SIG-M5 treated with dmso at 0.1 percent for 504 hours (cell line): ENCODE data around the gene YAF2.
"Not testable (repeated sequence)": the region's sequence is repeated elsewhere in the genome, so short reads cannot be mapped to it uniquely, and the experiment has no call there.

Experiments
- DNase-seq: peaks from one replicate; lab custom pipeline; 2025; ENCODE audit not compliant: unreplicated experiment; lab: John Stamatoyannopoulos, UW

Gene YAF2

GRCh38 chr12:42255221-42255865 lies 17.3 kb upstream of the YAF2 start:
- no peak for DNase-seq

- DNase-seq: not testable (repeated sequence)
These were observed 14.6 kb upstream of the YAF2 start for GRCh38 chr12:42252645-42253044.

- DNase-seq: not testable (repeated sequence)
These were observed 11.0 kb upstream of the YAF2 start for GRCh38 chr12:42249033-42249432.

GRCh38 chr12:42240131-42240750 lies 2.2 kb upstream of the YAF2 start:
- no peak for DNase-seq

- no peak for DNase-seq
These were observed 202 bp downstream of the YAF2 start for GRCh38 chr12:42237853-42238239.

GRCh38 chr12:42237052-42237852 lies 796 bp downstream of the YAF2 start:
- peak; percentile 80 for DNase-seq

GRCh38 chr12:42236017-42236416 lies 2.0 kb downstream of the YAF2 start:
- no peak for DNase-seq

- no peak for DNase-seq
These were observed 2.6 kb downstream of the YAF2 start for GRCh38 chr12:42235426-42235825.

GRCh38 chr12:42234970-42235369 lies 3.1 kb downstream of the YAF2 start:
- no peak for DNase-seq

- DNase-seq: not testable (repeated sequence)
These were observed 10.5 kb downstream of the YAF2 start for GRCh38 chr12:42227525-42227924.

- not testable (repeated sequence) for DNase-seq
These were observed 13.5 kb downstream of the YAF2 start for GRCh38 chr12:42224501-42224900.

- no peak for DNase-seq
These were observed 15.3 kb downstream of the YAF2 start for GRCh38 chr12:42222724-42223123.

- no peak for DNase-seq
These were observed 16.3 kb downstream of the YAF2 start for GRCh38 chr12:42221726-42222125.

GRCh38 chr12:42217656-42218055 lies 20.4 kb downstream of the YAF2 start:
- DNase-seq: no peak

- DNase-seq: no peak
These were observed 21.3 kb downstream of the YAF2 start for GRCh38 chr12:42216737-42217136.

GRCh38 chr12:42215759-42216158 lies 22.3 kb downstream of the YAF2 start:
- not testable (repeated sequence) for DNase-seq

GRCh38 chr12:42213954-42214426 lies 24.1 kb downstream of the YAF2 start:
- no peak for DNase-seq

GRCh38 chr12:42213023-42213422 lies 25.0 kb downstream of the YAF2 start:
- no peak for DNase-seq

GRCh38 chr12:42208574-42208973 lies 29.5 kb downstream of the YAF2 start:
- DNase-seq: no peak

GRCh38 chr12:42204819-42205218 lies 33.2 kb downstream of the YAF2 start:
- no peak for DNase-seq

- DNase-seq: no peak
These were observed 33.7 kb downstream of the YAF2 start for GRCh38 chr12:42204362-42204761.

- DNase-seq: no peak
These were observed 37.0 kb downstream of the YAF2 start for GRCh38 chr12:42201063-42201462.
